HG02981 (cell line): Measurements from ENCODE around the gene KIAA1191.

ENCODE experiments used
- ATAC-seq: cut with Tn5 transposase; IDR thresholded peaks from one replicate; pipeline ENCODE4 v1.9.1; 2021; ENCODE audit warnings: mild to moderate bottlenecking, moderate library complexity; ENCODE audit not compliant: unreplicated experiment

Gene KIAA1191

DNA sequence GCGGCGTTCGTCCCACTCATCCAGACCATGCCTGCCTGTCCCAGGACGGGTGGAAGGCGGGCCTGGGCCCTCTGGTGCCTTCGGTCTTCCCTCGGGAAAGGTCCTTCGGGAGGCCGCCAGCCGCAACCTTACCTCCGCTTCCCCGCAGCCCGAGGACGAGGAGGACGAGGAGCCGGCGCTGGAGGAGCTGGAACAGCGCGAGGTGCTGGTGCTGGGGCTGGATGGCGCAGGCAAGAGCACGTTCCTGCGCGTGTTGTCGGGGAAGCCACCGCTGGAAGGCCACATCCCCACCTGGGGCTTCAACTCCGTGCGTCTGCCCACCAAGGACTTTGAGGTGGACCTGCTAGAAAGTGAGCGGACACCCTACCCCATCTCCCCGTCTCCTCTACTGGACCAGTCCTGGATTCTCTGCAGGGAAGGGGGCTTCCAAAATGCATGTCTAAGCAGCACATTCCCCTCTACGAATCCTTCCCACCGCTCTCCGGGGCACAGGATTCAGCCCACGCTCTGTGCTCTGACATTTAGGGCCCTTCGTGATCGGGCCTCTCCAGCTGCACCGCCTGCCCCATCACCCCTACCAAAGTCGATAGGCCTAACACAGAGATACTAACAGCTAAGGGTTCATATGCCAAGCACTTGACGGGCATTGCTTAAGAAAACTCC is 4.8 kb upstream of the KIAA1191 start:
- ATAC-seq: no peak

DNA sequence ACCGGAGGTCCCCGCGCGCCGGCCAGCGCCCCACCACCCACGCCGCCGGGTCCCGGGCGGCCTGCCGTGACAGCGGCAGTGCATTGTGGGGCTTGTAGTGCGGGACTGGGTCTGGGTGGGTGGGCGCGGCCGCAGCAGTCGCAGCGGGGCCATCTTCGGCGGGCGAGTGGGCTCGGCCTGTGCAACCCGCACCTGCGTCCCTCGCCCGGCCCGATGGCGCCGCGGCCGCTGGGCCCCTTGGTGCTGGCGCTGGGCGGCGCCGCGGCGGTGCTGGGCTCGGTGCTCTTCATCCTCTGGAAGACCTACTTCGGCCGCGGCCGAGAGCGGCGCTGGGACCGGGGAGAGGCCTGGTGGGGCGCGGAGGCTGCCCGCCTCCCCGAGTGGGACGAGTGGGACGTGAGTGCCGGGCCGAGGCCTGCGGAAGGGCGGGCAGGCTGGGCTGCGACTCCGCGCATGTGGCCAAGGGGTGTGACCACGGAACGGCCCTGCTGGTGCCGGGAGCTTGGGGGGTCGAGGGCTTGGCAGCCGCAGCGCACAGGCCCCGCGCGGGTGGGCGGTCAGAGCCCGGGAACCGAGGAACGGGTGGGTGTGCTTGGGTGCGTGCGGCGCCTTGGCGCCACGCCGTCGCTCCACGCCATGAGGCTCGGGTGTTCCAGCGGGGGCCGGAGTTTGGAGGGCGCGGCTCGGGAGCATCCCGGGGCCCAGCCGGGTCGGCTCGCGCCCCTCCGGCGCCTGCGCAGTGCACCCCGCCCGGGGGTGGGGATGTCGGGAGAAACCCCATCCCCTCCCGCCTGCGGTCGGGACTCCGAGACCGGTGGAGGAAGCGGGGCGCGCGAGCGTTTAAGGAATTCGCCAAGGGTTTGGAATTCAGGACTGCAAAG is 4.0 kb upstream of the KIAA1191 start, which contains the start of gene ARL10:
TSS of gene ARL10 (plus strand) at position 137 of the 881 bp plus-strand sequence. CDS start at position 214, 77 bp downstream.
- ATAC-seq: peak; percentile 28

DNA sequence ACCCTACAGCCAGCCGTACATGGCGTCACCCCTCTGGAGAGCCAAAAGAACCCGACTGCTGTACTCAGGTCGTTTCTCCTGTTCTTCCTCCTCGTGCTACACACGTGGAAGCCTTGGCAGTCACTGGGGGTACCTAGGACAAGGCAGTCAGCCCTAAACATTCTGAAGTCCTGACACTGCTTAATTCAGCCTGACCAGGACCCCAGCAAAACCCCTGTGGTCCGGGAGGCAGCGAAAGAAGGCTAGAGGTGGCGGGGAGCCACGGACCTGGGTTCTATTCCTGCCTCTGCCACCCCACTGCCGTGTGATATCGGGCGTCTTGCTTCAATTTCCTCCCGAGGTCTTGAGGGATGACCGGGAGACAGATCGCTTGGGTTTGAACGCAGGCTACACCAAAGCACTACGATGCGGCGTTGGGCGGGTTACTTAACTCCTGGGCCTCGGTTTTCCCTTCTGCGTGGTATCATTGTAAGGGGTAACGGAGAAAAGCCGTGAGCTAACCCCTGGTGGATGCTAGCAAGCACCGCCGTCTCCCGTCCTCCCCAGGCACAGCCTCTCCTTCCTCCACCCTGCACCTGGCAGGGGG is 3.3 kb upstream of the KIAA1191 start:
- no peak for ATAC-seq

DNA sequence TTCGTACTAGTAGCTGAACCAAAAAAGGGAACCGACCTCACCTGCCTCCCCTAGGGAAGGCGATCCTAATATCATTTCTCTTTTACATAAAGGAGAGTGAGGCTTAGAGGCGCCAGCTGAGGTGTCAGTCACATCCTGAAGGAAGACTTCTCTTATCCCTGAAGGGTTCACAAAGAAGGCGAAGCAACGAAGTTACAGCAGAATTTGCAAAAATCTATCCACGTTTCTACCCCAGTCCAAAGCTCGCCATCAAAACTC is 598 bp upstream of the KIAA1191 start:
- ATAC-seq: peak; percentile 1

DNA sequence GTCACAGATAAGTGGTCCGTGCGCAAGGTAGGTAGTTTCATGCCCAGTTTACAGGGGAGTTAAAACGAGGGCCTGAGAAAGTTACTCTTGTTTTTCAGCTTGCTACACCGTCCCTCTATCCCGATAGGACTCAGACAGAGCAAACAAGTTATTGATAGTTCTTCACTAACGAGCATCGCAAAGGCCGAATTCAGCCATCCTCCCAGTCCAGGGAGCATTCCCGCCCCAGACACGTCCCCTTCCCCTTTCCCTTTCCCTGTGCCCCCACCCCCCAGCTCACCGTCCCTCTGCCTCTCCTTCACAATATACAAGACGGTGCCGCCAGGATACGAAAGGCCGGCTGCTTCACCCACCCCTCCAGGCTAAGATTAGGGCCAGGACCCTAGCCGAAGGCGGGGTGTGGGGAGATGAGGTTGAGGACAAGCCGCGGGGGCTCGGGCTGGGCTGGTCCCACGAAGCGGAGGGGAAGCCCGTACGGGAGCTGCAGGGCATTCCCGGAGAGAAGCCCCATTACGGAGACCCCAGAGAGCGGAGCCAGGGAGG is 599 bp downstream of the KIAA1191 start:
- ATAC-seq: peak; percentile 3

DNA sequence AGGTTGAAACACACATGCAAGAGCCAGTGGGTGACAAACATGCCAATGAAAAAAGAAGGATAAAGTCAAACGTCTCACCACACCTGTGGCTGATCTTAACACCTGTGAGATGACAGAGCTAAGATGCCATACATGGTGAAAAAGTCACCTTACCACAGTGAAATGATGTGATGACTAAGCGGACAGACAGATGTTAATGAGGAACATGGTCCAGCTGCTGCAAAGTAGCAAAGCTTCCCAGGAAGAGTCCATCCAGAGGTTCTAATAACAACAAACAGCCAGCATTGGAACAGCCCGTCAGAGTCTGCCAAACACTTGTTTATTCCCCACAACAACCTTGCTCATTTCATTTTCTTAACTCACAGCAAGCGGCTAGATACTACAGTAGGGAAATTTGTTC is 1.9 kb downstream of the KIAA1191 start:
- ATAC-seq: no peak

DNA sequence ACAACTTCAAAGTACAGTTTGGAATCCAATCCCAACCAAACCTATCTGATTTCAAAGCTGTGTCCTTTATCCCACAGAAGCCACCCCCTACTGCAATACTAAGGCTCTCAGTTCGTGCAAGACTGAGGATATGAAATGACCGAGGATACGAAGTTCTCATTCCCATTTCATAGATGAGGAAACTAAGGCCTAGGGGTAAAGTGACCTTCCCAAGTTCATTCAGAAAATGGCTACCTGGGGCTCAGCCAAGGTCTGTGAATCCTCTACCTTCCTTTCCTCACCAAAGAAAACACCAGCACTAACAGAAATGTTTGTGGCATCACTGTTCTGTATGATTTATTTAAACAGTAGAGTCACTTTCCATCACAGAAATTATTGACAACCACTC is 5.4 kb downstream of the KIAA1191 start:
- ATAC-seq: no peak

DNA sequence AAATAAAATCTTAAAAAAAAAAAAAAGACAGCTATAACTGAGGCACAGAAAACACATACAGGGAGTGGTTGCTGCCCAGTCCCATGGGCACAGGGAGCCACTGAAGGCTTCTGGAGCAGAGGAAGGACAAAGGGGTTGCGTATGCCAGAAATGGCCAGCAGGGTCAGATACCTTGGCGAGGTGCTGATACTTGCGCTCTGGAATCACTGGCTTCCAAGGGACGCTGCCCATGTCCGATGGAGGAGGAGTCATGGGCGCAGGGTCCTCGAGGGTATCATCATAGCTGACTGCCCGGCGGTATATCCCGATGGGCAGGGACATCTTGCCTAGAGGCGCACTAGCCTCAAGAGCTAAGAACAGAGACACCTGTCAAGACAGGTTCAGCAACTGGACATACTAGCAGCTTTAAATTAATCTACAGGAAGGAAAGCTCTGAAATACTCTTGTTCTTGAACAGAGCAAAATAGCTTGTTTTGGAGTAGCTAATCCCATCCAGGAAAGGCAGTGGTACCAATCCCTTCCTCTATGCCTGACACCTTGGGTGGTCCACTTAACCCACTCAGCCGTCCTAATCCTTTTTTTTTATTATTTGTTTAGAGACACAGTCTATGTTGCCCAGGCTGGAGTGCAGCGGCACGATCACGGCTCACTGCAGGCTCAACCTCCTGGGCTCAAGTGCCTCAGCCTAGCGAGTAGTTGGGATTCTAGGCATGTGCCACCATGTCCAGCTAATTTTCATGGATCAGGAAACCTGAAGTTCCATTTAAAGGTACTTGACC is 6.0 kb downstream of the KIAA1191 start:
- no peak for ATAC-seq

DNA sequence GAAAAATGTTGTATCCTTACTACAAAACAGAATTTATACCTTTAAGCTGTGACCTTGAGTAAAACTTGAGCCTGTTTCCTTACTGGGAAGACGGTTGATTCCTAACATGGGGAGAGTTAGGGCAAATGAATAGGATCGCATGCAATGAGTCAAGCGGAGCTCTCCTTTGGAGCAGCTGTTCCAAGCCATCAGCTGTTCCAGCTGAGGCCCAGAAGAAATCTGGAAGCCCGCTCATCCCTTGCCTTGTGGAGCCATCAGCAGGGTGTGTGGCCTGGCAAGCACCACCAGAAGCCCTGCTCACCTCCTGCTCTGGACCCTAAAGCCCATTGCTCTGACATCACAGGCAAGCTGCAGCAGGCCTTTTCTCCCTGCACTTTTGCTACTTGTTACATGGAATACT is 8.0 kb downstream of the KIAA1191 start:
- no peak for ATAC-seq

DNA sequence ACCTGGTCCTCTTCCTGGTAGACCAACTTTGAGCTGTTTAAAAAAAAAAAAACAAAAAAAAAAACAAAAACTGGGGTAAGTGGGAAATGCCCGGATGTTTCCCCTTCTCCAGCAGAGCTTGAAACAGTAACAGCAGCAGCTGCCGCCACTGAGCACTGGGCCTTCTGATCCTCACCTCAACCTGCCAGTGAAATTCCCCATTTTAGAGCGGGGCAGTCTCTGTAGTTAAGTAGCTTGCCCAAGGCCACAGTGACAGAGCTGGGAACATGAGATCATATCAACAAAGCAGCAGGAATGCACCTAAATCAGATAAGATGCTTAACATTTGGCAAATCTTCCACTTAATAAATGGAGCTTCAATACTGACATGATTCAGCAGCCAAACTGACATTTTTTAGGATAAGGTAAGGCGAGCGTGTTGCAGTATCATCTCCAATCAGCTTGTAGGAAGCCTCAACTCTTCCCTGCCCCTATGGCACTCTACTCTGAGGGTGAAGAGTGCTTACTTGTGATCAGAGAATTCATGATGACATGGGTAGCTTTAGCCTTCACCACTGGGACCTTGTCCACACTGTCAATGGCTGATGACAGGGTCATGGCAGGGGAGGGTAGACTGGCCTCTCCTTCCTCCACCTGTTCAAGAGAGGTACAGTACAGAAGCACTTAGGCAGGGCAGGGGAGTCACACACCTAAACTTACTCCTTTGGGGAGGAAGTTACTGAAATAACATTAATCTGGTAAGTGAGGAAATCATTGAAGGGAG is 9.3 kb downstream of the KIAA1191 start:
- no peak for ATAC-seq

DNA sequence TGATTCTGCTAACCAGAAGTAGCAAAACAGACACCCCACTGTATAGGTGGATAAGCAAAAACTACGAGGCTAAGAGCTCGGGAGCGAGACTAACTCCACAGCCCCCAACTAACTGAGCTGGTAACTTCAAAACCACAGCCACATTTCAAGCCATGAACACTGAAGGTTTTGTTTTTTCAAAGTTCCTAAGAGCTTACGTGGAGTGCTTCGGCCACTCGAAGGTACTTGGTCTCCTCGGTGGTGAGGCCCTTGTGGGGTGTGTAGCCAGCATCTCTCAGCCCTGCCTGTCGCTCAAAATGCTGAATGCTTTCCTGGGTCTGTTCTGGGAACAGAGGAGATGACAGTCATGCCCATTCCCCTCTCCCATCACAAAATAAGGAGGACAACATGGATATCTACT is 11.1 kb downstream of the KIAA1191 start:
- no peak for ATAC-seq

DNA sequence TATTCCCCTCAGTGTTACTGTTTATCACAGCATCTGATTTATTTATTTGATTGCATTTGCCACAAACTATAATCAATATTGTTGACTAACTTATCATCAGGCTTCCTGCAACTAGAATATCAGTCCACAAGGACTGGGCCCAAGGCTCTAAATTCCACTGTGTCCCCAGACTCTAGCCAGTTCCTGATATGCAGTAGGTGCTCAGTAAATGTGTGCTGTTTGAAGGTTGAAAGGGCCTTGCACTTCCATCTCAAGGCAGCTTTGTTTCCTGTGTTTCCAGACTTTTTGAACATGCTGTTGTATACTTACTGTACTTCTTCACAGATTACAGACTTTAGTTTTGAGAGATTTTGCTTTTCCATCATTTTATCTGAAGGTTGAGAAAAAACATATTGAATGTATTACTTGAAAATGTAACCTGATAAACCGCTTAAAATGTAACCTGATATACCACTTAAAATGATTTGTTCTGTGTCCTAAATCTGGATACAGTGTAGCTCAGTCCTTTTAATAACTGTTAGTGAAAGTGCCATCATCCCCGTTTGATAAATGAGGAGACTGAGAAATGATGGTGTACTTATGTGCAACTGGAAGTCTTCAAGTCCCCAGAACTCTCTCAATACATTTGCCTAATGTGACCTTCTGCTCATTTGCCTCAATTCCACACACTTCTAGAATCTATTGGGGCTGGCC is 18.7 kb downstream of the KIAA1191 start:
- ATAC-seq: no peak

DNA sequence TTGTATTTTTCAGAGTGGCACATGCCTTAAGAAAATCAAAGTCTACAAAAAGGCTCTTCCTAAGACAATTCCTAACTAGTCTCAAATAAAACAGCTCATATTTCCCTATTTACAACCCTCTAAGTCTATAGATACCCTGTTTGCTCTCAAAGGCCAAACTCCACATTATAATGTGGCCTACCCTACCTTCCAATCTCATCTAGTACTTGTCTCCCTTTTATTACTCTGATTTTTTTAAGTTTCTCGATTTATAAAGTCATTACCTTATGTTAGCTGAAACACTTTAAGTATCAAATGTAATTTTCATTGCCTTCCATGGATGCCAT is 19.4 kb downstream of the KIAA1191 start:
- ATAC-seq: no peak

DNA sequence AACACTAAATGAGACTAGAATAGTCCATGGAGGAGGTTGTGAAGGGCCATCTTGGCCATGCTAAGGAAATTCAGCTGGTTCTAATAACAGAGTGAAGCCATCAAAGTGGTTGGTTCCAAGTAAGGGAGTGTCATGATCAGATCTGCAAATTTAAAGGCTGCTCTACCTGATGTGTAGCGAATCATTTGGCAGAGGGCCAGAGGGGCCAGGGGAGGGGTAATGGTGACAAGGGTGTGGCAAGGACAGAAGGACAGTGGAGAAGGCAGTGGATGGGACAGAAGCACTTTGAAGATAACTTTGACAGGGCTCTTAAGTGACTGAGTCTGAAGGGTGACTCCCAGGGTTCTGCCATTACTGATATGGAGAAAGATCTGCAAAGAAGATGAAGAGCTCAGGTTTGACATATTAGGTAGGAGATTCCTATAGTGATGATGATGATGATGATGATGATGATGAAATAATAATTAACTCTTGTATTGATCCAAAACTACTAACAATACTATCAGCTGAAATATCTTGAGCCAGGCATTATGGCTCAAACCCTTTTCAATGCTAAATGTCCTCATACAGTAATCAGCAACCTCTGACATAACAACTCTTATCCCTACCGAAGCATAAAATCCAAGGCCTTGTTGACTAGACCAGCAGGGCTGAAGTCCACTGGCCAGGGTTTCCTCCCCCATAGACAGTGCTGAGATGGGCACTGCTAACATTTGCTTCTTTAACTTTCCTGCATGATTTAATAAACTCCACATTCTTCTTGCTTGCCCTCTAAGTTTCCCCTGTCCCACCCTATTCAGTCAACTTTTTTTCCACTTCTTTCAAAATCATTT is 20.0 kb downstream of the KIAA1191 start:
- no peak for ATAC-seq

DNA sequence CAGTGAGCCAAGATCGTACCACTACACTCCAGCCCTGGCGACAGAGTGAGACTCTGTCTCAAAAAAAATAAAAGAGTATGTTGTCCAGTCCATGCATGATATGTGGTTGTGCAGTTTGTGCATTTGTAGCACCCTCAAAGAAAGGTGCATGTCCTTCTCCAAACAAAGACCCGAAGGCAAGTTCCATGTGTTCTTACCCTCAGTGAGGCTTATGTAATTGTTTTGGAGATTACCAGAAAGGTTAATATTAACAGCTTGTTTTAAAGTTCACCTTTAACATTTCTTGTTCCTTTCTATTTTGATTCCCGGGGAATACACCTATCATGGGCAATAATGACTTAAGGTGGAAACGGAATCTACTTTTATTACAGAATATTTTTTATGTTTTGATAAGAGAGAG is 22.3 kb downstream of the KIAA1191 start:
- no peak for ATAC-seq

DNA sequence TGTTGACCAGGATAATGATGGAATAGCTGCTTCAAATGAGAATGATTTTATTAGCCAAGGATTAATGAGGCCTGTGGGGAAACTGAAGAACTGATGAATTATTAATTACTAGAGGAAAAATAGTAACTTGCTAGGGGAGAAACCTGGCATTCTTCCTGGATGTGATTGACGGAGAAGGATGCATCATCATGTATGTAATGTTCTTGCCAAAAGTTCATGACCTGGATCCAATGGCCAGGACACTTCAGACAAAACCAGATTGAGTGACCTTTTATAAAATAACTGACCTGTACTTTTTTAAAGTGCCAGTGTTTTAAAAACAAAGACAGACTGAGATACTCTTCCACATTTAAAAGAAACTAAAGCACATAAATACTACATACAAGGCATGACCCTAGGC is 23.7 kb downstream of the KIAA1191 start:
- ATAC-seq: no peak

DNA sequence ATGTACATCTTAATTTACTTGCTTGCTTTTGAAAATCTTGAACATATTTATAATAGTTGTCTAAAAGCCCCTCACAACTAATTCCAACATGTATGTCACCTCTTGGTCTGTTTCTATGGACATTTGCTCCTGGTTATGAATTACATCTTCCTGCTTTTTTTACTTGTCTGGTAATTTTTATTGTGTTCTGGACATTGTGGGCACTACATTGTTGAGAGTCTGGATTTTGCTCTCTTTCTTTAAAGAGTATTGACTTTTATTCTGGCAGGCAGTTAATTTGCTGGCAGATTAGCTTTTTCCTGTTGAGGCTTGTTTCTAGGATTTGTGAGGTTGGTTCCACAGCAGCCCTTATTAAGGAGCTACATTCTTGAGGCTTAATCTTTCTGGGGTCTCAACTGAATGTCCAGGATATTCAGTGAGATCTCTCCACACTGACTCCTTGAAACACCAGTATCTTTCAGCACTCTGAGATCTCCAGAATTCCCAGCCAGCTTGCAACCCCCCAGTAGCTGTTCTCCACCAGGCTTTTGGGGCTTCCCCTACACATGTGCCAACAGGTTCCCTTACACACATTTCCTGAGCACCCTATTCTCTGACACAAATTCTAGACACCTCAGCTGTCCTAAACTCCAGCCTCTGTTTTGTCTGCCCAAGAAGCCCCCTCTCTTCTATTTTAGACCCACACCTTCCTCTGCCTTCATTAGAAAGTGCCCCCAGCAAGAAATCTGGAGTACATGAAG is 27.4 kb downstream of the KIAA1191 start:
- ATAC-seq: no peak

DNA sequence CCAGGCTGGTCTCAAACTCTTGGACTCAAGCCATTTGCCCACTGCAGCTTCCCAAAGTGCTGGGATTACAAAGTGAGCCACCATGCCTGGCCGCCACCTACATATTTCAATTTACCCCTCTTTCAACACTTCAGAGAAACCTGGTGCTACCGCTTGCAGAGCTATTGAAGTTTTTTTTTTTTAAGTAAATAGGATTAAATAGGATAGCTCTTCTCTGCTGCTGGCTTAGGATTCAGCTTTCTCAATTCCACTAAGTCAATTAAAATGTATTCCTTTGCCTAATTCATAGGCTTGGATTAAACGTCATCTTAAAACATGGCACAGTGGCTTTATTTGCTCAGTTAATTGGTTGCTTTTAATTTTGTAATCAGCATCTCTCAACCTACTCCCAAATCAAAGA is 41.0 kb downstream of the KIAA1191 start:
- ATAC-seq: no peak
